BLaER1 (cell line): Measurements from ENCODE around the gene NLRC3.

Experiments
- H3K27ac ChIP-seq: shearing (Covaris generic); formaldehyde crosslinking; 2 replicates; pipeline ENCODE4 v1.8.1; 2022
- H3K27me3 ChIP-seq: shearing (Covaris generic); formaldehyde crosslinking; 2 replicates; pipeline ENCODE4 v1.8.1; 2022
- H3K36me3 ChIP-seq: shearing (Covaris generic); formaldehyde crosslinking; 2 replicates; pipeline ENCODE4 v1.8.1; 2022
- H3K4me1 ChIP-seq: shearing (Covaris generic); formaldehyde crosslinking; 2 replicates; pipeline ENCODE4 v1.8.1; 2022
- H3K4me2 ChIP-seq: shearing (Covaris generic); formaldehyde crosslinking; 2 replicates; pipeline ENCODE4 v1.8.1; 2022
- H3K4me3 ChIP-seq: shearing (Covaris generic); formaldehyde crosslinking; 2 replicates; pipeline ENCODE4 v1.8.1; 2022
- H3K9ac ChIP-seq: shearing (Covaris generic); formaldehyde crosslinking; 2 replicates; pipeline ENCODE4 v1.8.1; 2022
- H3K9me3 ChIP-seq: shearing (Covaris generic); formaldehyde crosslinking; 2 replicates; pipeline ENCODE4 v1.8.1; 2022
- H4K20me1 ChIP-seq: shearing (Covaris generic); formaldehyde crosslinking; 2 replicates; pipeline ENCODE4 v1.8.1; 2022
- Cebpa-rat ChIP-seq: shearing (Covaris generic); IDR thresholded peaks from 2 replicates; pipeline ENCODE4 v1.8.1; 2022

The NLRC3 gene

GRCh38 chr16:3523281-3523680 is 53.9 kb downstream of the NLRC3 start:
- Histone ChIP-seq H3K4me1 (peaks cover 9% of the 10 kb centered on the region), H3K4me3 (no peak overlapping the region), H3K36me3 (peaks cover 73% of the 10 kb centered on the region), H4K20me1 (no peaks in the 10 kb centered on the region), H3K9me3 (no peaks in the 10 kb centered on the region), H3K27ac (no peak overlapping the region), H3K9ac (no peak overlapping the region), H3K27me3 (no peaks in the 10 kb centered on the region), H3K4me2 (no peak overlapping the region)
- TF ChIP-seq Cebpa-rat: no peak

- TF ChIP-seq Cebpa-rat: no peak
These were observed 56.4 kb downstream of the NLRC3 start for GRCh38 chr16:3520841-3521240.

GRCh38 chr16:3520413-3520812 is 56.8 kb downstream of the NLRC3 start:
- no peak overlapping the region for H3K4me2 ChIP-seq
- H3K4me1 ChIP-seq: no peaks in the 10 kb centered on the region
- peaks cover 85% of the 10 kb centered on the region for H3K36me3 ChIP-seq
- H3K27me3 ChIP-seq: no peaks in the 10 kb centered on the region
- no peak overlapping the region for H3K4me3 ChIP-seq
- H3K27ac ChIP-seq: no peak overlapping the region
- H4K20me1 ChIP-seq: no peaks in the 10 kb centered on the region
- no peaks in the 10 kb centered on the region for H3K9me3 ChIP-seq
- TF ChIP-seq Cebpa-rat: no peak
- no peak overlapping the region for H3K9ac ChIP-seq

More at GRCh38 chr16:3520841-3521240, 56.4 kb downstream of the NLRC3 start:
- Histone ChIP-seq H3K4me3 (no peak overlapping the region), H3K4me2 (no peak overlapping the region), H4K20me1 (no peaks in the 10 kb centered on the region), H3K9me3 (no peaks in the 10 kb centered on the region), H3K27ac (no peak overlapping the region), H3K27me3 (no peaks in the 10 kb centered on the region), H3K36me3 (peaks cover 85% of the 10 kb centered on the region), H3K4me1 (peaks cover under 1% of the 10 kb centered on the region; the same call in 1 of the 2 replicates), H3K9ac (no peak overlapping the region)

- H3K36me3 ChIP-seq: peaks cover 85% of the 10 kb centered on the region
- H3K9ac ChIP-seq: no peak overlapping the region
- no peak overlapping the region for H3K27ac ChIP-seq
- no peak for TF ChIP-seq Cebpa-rat
- H3K4me2 ChIP-seq: no peak overlapping the region
- H3K9me3 ChIP-seq: no peaks in the 10 kb centered on the region
- H3K4me1 ChIP-seq: no peaks in the 10 kb centered on the region
- H3K27me3 ChIP-seq: no peaks in the 10 kb centered on the region
- no peak overlapping the region for H3K4me3 ChIP-seq
- no peaks in the 10 kb centered on the region for H4K20me1 ChIP-seq
These were observed 57.6 kb downstream of the NLRC3 start for GRCh38 chr16:3519581-3519980.

- no peak overlapping the region for H3K27ac ChIP-seq
- TF ChIP-seq Cebpa-rat: no peak
- H3K9ac ChIP-seq: no peak overlapping the region
- H3K27me3 ChIP-seq: no peaks in the 10 kb centered on the region
- no peaks in the 10 kb centered on the region for H4K20me1 ChIP-seq
- H3K36me3 ChIP-seq: peaks cover 86% of the 10 kb centered on the region
- H3K4me1 ChIP-seq: no peaks in the 10 kb centered on the region
- H3K9me3 ChIP-seq: no peaks in the 10 kb centered on the region
- no peak overlapping the region for H3K4me2 ChIP-seq
- no peak overlapping the region for H3K4me3 ChIP-seq
These were observed 58.2 kb downstream of the NLRC3 start for GRCh38 chr16:3518986-3519348.

DNA sequence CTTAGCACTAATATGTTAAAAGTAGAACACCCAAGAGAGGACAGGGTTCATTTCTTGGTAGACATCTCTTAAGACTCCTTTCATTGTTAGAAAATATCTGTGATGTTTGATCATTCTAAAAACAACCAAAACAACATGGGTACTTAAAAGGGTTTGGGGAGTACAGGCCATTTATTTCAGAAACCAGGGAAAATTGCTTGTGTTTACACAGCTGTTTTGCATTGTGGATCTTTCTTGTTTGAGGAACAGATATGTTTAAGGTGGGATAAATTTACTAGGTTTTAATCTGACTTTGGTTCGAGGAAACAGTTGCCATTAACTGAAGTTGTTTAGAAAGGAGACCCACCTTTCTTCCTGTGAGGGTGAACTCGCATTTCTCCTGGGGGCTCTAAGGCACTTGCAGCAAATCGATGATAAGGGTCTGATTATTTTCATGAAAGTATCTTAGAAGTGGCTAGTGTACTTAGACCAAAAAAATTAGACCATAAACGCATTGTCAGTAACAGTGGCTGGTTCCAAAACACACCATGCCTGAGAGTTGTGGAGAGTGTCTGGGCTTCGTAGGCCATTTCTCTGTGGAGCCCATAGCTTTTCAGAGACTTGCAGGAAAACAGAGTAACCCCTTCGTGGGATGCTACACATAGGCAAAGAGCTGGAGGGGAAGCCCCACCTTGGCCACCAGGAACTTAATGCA is 58.8 kb downstream of the NLRC3 start:
- Histone ChIP-seq H3K27me3 (no peaks in the 10 kb centered on the region), H3K27ac (no peak overlapping the region), H3K9me3 (no peaks in the 10 kb centered on the region), H4K20me1 (no peaks in the 10 kb centered on the region), H3K9ac (no peak overlapping the region), H3K4me2 (no peak overlapping the region), H3K36me3 (peaks cover 86% of the 10 kb centered on the region), H3K4me3 (no peak overlapping the region), H3K4me1 (no peaks in the 10 kb centered on the region)
- no peak for TF ChIP-seq Cebpa-rat

DNA sequence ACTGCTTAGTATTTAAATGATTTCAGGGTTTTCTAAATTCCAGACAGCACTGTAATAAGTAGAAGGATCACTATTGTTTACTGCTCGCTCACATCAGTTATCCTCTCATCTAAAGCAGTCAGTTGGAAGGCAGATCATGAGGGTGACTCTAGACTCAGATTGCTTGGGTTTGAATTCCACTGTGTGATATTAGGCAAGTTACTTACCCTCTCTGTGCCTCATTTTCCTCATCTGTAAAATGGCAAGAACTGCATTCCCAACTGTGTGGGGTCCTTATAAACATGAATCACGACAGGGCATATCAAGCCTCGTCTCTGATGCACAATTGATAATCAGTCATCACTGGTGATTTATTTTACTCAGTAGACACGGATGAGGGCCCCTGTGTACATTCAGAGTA is 61.3 kb downstream of the NLRC3 start:
- Histone ChIP-seq H3K27me3 (no peaks in the 10 kb centered on the region), H3K27ac (no peak overlapping the region), H4K20me1 (no peaks in the 10 kb centered on the region), H3K9ac (no peak overlapping the region), H3K4me2 (no peak overlapping the region), H3K36me3 (peaks cover 100% of the 10 kb centered on the region), H3K9me3 (no peaks in the 10 kb centered on the region), H3K4me3 (no peak overlapping the region), H3K4me1 (no peaks in the 10 kb centered on the region)
- no peak for TF ChIP-seq Cebpa-rat

DNA sequence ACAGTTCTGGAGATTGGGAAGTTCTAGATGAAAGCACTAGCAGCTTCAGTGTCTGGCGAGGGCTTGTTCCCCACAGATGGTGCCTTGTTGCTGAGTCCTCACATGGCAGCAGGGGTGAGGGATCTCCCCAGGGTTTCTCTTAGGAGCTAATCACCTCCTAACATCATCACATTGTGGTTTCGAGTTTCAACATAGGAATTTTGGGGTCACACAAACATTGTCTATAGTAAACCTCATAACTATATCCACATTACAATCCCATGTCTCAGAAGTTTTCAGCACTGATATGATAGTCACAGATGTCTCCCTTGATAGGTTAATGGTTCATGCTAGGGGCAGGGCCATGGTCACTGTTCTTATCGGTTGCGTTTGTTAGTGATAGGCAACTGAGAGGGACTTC is 62.6 kb downstream of the NLRC3 start:
- H3K9ac ChIP-seq: no peak overlapping the region
- peaks cover 97% of the 10 kb centered on the region for H3K36me3 ChIP-seq
- H4K20me1 ChIP-seq: no peaks in the 10 kb centered on the region
- no peak overlapping the region for H3K27ac ChIP-seq
- no peak overlapping the region for H3K4me3 ChIP-seq
- no peak overlapping the region for H3K4me2 ChIP-seq
- no peak for TF ChIP-seq Cebpa-rat
- H3K9me3 ChIP-seq: no peaks in the 10 kb centered on the region
- H3K27me3 ChIP-seq: no peaks in the 10 kb centered on the region
- peaks cover 2% of the 10 kb centered on the region; the same call in 1 of the 2 replicates for H3K4me1 ChIP-seq

- Histone ChIP-seq H3K4me2 (no peak overlapping the region), H3K27ac (no peak overlapping the region)
These were observed 63.2 kb downstream of the NLRC3 start for GRCh38 chr16:3513892-3514583.

More at GRCh38 chr16:3513892-3514583, 63.2 kb downstream of the NLRC3 start:
- Histone ChIP-seq H3K4me3 (no peak overlapping the region), H3K4me1 (peaks cover 8% of the 10 kb centered on the region; the same call in 1 of the 2 replicates), H3K9me3 (no peaks in the 10 kb centered on the region), H3K9ac (no peak overlapping the region), H4K20me1 (no peaks in the 10 kb centered on the region), H3K36me3 (peaks cover 97% of the 10 kb centered on the region), H3K27me3 (no peaks in the 10 kb centered on the region)
- no peak for TF ChIP-seq Cebpa-rat
